Pons (tissue), 1 donor: ENCODE measurements around the gene TIAM2.

Source experiments
- DNase-seq: peaks from one replicate; pipeline ENCODE4 v3.0.0-alpha.2; 2016; ENCODE audit warnings: low spot score

The TIAM2 gene

GRCh38 chr6:155064303-155064702 is 69.2 kb downstream of the TIAM2 start:
- no peak for DNase-seq

- no peak for DNase-seq
These were observed 71.2 kb downstream of the TIAM2 start for GRCh38 chr6:155066361-155066760.

- no peak for DNase-seq
These were observed 72.0 kb downstream of the TIAM2 start for GRCh38 chr6:155066921-155067680.

DNA sequence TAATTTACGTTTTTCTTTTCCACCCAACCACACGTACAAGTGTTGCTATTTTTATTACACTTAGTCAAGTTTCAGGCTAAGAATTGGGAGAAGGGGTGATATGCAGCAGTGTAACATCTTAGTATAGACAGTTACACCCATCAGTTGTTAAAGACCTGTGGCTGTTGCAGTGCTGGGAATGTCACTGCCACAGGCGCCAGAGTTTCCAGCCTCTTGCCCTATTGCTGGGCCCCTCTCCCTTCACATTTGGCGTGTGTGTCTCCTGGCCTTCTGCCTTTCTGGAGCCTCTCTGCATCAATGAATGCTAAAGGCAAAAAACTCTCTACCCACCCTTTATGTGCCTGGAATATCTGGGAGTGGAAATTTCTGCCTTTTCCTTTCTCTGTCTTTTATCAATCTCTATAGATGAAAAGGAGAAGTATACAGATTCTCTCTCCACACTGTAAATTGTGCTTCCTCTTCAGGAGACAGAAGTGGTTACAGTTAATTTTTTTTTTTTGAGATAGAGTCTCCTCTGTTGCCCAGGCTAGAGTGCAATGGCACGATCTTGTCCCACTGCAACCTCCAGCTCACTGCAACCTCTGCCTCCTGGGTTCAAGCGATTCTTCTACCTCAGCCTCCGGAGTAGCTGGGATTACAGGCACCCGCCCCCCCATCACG is 73.0 kb downstream of the TIAM2 start:
- DNase-seq, result no peak

DNA sequence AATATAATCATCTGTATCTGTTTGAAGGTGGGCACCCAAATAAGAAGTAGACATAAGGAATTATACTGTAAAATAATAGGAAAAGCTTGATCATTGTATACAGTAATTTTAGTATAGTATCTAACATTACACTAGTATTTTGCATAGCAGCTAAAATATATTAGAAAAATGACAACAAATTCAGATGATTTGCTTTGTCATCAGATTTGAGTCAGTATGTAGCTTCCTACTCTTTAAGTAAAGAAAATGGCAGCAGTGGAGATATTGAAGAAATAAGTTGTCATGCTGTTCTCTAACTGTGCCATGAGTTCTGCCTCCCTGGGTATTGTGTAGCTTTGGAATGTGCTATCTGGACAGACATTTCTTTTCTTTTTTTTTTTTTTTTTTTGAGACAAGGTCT is 74.4 kb downstream of the TIAM2 start:
- no peak for DNase-seq

DNA sequence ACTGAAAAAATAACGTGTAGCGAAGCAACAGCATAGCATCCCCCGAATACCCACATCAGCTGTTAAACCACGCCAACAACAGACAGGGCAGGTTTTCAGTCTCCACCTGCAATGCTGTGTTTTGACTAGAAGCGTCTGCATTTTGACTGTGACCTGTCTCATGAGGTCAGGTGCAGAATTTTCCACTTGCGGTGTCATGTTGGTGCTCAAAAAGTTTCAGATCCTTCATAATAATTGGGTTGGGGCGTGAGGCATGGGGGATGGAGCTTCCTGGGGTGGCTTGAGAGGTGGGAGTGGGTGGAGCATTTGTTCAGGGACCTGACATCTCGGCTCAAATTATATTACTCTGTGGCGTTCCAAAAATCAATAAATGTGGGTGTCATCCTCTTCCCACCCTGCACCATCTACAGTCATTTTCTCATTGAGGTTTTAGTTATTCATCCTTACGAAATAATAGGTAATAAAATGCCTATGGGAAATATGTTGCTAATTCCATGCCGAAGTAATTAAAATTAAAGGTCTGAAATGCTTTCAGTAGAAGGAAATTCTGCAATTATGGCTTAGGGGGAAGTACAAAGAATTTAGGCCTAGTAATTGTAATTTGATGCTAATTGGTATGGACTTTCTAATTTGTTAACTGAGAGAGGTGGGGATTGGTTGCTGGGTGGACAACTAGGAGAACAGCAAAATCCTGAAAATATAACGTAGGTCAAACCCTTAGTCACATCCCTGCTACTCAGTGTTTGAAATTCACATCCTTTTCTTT is 81.0 kb downstream of the TIAM2 start:
- DNase-seq, result no peak

DNA sequence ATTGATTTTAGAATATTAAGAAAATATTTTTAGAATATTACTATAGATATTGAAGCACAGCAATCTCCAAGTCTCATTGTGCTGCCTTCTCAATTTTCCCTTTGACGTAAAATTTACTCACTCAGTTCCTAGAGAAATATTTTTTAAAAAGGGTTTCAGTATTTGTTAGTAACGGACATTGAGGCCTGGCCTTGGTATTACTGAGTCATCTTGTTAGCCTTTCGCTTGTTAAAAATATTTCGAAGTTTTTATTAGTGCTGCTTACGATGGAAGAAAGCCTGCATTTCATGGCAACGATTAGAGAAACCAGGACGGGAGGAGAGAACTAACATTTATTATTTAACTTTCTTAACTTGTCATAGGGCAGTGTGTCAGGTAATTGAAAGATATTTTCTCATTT is 82.2 kb downstream of the TIAM2 start:
- DNase-seq, result no peak

- DNase-seq, result no peak
These were observed 82.7 kb downstream of the TIAM2 start for GRCh38 chr6:155077784-155078183.

GRCh38 chr6:155078331-155078745 is 83.2 kb downstream of the TIAM2 start:
- DNase-seq, result no peak

- DNase-seq, result no peak
These were observed 84.9 kb downstream of the TIAM2 start for GRCh38 chr6:155079985-155080452.

DNA sequence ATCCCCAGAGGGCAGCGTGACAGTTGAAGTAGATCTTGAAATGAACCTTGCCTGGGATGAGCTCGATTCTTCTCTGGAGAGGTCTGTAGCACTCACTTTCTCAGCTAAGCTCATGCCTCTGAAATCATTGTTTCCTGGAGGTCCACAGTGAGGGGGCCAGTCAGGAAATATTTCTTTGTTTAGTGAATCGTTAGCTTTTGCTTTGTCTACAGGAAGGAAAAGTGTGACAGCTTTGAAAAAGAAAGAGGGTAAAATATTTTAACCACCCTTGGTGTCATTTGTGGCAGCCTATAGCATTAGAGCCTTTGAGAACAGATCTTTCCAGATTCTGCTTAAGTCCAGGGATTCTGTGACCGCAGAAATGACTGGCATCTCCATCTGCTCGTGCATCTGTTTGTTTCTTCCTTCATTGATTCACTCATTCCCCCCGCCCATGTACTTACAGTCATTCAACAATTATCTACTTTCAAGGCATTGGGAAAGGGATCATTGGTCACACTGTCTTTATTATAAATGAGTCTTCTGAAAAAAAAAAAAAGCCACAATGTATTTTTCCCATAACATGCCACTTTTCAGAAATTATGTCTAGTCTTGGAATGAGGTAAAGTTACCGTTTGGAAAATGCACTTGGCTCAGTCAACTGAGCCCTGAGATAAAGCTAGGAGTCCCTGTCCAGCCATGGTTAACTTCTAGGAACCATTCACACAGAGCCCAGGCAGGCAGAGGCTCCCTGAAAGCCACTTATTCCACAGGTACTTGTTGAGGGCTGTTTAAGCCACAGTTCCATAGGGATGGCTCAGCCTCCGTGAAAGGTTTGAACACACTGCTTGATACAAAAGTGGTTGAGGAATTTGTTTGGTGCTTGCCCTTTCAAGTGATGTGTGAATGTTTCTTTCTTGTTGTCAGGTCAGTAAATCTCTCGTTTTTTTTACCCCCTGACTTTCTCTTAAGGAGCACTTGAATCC is 86.0 kb downstream of the TIAM2 start:
- DNase-seq, result no peak

GRCh38 chr6:155084431-155085123 is 89.5 kb downstream of the TIAM2 start:
- DNase-seq, result no peak

DNA sequence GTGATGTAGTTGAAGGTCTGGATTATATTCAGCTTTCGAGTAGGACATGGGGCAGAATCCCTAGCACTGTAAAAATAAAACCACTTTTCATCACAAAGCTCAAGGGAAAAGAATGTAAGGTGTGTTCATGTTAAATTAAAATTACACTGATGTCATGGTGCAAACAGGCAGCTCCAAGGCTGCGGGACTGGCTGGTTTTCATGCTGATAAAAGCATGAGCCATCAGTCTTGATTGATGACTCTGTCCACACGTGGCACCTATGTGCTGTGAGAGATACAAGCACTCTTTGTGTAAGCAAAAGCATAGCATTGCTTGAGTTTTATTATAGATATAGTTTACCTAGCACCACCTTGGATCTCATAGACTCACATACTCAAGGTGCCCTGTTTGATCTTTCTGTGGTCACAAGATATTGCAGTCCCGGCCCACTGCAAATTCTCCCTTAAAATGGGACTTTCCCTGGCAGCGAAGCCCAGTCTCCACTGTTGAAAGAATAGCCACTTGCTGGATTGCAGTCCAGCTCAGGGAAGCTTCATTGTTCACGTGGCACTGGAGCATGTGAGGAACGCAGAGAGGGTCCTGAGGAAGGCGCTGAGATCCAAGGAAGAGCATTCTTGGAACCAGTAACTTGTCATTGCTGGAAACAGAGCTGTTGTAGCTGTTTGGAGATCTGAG is 90.6 kb downstream of the TIAM2 start:
- no peak for DNase-seq

DNA sequence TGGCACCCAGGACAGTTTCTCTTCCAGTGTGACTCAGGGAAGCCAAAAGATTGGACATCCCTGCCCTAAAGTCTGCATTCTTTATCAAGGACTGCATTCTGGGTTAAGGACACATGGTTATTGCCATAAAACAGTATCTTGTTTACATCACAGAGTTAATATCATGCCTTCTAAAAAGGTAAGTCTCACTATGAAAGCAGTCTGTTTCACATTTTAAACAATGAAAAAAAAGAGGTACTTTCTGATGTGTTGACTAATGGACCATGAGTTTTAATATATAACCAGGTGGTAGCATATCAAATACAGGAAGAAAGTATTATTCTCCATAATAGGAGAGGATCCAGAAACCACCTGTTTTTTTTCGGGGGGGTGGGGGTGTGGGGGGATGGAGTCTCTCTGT is 93.7 kb downstream of the TIAM2 start:
- no peak for DNase-seq

- no peak for DNase-seq
These were observed 94.6 kb downstream of the TIAM2 start for GRCh38 chr6:155089746-155090145.

GRCh38 chr6:155090166-155090565 is 95.1 kb downstream of the TIAM2 start:
- no peak for DNase-seq

DNA sequence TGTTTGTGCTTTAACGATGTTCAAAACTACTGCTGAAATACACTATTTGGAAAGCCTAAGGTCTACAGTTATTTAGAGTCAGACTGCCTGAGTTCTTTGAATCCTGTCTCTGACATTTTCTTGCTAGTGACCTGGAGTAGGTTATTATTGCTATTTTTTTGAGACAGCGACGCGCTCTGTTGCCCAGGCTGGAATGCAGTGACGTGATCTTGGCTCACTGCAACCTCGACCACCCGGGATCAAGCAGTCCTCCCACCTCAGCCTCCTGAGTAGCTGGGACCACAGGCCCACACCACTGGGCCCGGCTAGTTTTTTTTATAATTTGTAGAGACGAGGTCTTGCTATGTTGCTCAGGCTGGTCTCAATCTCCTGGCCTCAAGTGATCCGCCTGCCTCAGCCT is 96.6 kb downstream of the TIAM2 start:
- DNase-seq, result no peak

GRCh38 chr6:155093430-155093829 is 98.3 kb downstream of the TIAM2 start:
- no peak for DNase-seq

DNA sequence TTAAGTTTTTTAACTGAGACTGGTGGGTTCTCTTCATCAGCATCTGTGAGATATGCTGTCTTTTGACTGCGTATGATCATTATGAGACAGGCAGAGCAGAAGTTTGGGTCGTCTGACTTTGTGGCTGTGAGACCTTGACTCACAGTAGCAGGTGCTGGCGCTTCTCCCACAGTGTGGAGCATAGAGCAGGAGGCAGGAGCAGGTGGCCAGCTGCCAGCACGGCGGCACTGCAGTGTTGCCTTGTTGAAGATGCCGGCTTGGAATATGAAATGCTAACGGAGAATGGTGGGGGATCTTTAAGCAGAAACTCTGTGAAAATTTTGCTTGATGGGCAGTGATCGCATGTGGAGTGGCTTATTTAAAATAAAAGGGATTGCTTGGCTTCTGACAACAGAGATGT is 105.0 kb downstream of the TIAM2 start:
- DNase-seq, result peak; percentile 14

GRCh38 chr6:155100591-155100990 is 105.5 kb downstream of the TIAM2 start:
- DNase-seq, result no peak
